ENCODE results near the gene LBP.

Gene LBP

DNA sequence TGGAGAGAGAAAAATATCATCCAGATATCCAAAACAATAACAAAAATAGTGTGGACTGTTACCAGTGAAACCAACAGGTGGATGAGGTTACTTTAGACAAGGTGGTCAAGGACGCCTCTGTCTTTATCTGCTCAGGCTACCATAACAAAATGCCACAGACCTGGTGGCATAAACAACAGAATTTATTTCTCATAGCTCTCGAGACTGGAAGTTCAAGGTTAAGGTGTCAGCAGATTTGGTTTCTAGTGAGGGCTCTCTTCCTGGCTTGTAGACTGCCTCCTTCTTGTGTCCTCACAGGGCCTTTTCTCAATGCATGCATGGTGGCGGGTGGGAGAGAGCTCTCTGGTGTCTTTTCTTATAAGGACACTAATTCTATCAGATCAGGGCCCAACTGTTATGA is 21.1 kb upstream of the LBP start:
- POLR2A ChIA-PET, result no interaction called here
- no peak for DNase-seq (ENCODE audit: extremely low spot score)

GRCh38 chr20:38325905-38326304 is 20.4 kb upstream of the LBP start:
- ChIA-PET CTCF (no interaction called here), POLR2A (no interaction called here)
- no peak for DNase-seq (ENCODE audit: extremely low spot score)
- TF ChIP-seq HDGF (IDR thresholded peaks at IDR 0.05; ENCODE audit: borderline replicate concordance) (no peak), PKNOX1 (IDR thresholded peaks at IDR 0.05) (no peak), L3MBTL2 (conservative IDR thresholded peaks at IDR 0.05) (no peak), CTBP1 (IDR thresholded peaks at IDR 0.05; ENCODE audit: borderline replicate concordance) (no peak), BHLHE40 (IDR thresholded peaks at IDR 0.05; ENCODE audit: borderline replicate concordance) (no peak), SUZ12 (IDR thresholded peaks at IDR 0.05) (no peak), TARDBP (IDR thresholded peaks at IDR 0.05) (no peak), SP1 (IDR thresholded peaks at IDR 0.05) (no peak), FOXA1 (IDR thresholded peaks at IDR 0.05) (no peak), ZNF384 (IDR thresholded peaks at IDR 0.05) (no peak), LEF1 (IDR thresholded peaks at IDR 0.05; ENCODE audit: borderline replicate concordance) (no peak), ARNT (IDR thresholded peaks at IDR 0.05) (no peak), FOXM1 (IDR thresholded peaks at IDR 0.05; ENCODE audit: borderline replicate concordance) (no peak)

More for the DNA sequence above, 21.1 kb upstream of the LBP start:
- CTCF ChIA-PET, result interaction anchor here (0.6 to 1.1 kb wide), 2 partner anchors 12 to 14 kb away, joined by 3 read pairs; no protein-coding TSS in a partner anchor
- TF ChIP-seq FOXA1 (IDR thresholded peaks at IDR 0.05) (no peak), ARNT (IDR thresholded peaks at IDR 0.05) (no peak), NFRKB (IDR thresholded peaks at IDR 0.05) (no peak), ZNF384 (IDR thresholded peaks at IDR 0.05) (no peak), SP1 (IDR thresholded peaks at IDR 0.05) (no peak), TARDBP (IDR thresholded peaks at IDR 0.05) (no peak), PKNOX1 (IDR thresholded peaks at IDR 0.05) (no peak), HDGF (IDR thresholded peaks at IDR 0.05; ENCODE audit: borderline replicate concordance) (no peak), SUZ12 (IDR thresholded peaks at IDR 0.05) (no peak), FOXK2 (IDR thresholded peaks at IDR 0.05) (no peak), BHLHE40 (IDR thresholded peaks at IDR 0.05; ENCODE audit: borderline replicate concordance) (no peak), LEF1 (IDR thresholded peaks at IDR 0.05; ENCODE audit: borderline replicate concordance) (no peak)

GRCh38 chr20:38326309-38326708 is 20.0 kb upstream of the LBP start:
- ChIA-PET CTCF (no interaction called here), POLR2A (no interaction called here)
- TF ChIP-seq SUZ12 (IDR thresholded peaks at IDR 0.05) (no peak), BHLHE40 (IDR thresholded peaks at IDR 0.05; ENCODE audit: borderline replicate concordance) (no peak), ELF4 (IDR thresholded peaks at IDR 0.05) (no peak), PKNOX1 (IDR thresholded peaks at IDR 0.05) (no peak)
- no peak for DNase-seq (ENCODE audit: extremely low spot score)

GRCh38 chr20:38330638-38331037 is 15.6 kb upstream of the LBP start:
- DNase-seq (ENCODE audit: extremely low spot score), result no peak
- POLR2A ChIA-PET, result no interaction called here
- CTCF ChIA-PET, result no interaction called here
- TF ChIP-seq LEF1 (IDR thresholded peaks at IDR 0.05; ENCODE audit: borderline replicate concordance) (no peak), CTBP1 (IDR thresholded peaks at IDR 0.05; ENCODE audit: borderline replicate concordance) (no peak), L3MBTL2 (conservative IDR thresholded peaks at IDR 0.05) (no peak), FOXA1 (IDR thresholded peaks at IDR 0.05) (no peak), BHLHE40 (IDR thresholded peaks at IDR 0.05; ENCODE audit: borderline replicate concordance) (no peak), ZNF384 (IDR thresholded peaks at IDR 0.05) (no peak), HDGF (IDR thresholded peaks at IDR 0.05; ENCODE audit: borderline replicate concordance) (no peak), TARDBP (IDR thresholded peaks at IDR 0.05) (no peak), FOXM1 (IDR thresholded peaks at IDR 0.05; ENCODE audit: borderline replicate concordance) (no peak), ARNT (IDR thresholded peaks at IDR 0.05) (no peak), SUZ12 (IDR thresholded peaks at IDR 0.05) (no peak), PKNOX1 (IDR thresholded peaks at IDR 0.05) (no peak), ELF4 (IDR thresholded peaks at IDR 0.05) (no peak), NFRKB (IDR thresholded peaks at IDR 0.05) (no peak), SP1 (IDR thresholded peaks at IDR 0.05) (no peak), FOXK2 (IDR thresholded peaks at IDR 0.05) (no peak)

- no peak for DNase-seq (ENCODE audit: extremely low spot score)
- POLR2A ChIA-PET, result no interaction called here
- CTCF ChIA-PET, result no interaction called here
- TF ChIP-seq ZNF384 (IDR thresholded peaks at IDR 0.05) (no peak), L3MBTL2 (conservative IDR thresholded peaks at IDR 0.05) (no peak), ELF4 (IDR thresholded peaks at IDR 0.05) (no peak), SUZ12 (IDR thresholded peaks at IDR 0.05) (no peak), SP1 (IDR thresholded peaks at IDR 0.05) (no peak), TARDBP (IDR thresholded peaks at IDR 0.05) (no peak), PKNOX1 (IDR thresholded peaks at IDR 0.05) (no peak), FOXM1 (IDR thresholded peaks at IDR 0.05; ENCODE audit: borderline replicate concordance) (no peak), CTBP1 (IDR thresholded peaks at IDR 0.05; ENCODE audit: borderline replicate concordance) (no peak), NFRKB (IDR thresholded peaks at IDR 0.05) (no peak), ARNT (IDR thresholded peaks at IDR 0.05) (no peak), FOXA1 (IDR thresholded peaks at IDR 0.05) (no peak), BHLHE40 (IDR thresholded peaks at IDR 0.05; ENCODE audit: borderline replicate concordance) (no peak)
Observed at GRCh38 chr20:38331245-38331644, 15.0 kb upstream of the LBP start.
